HCT116 (cell line): ENCODE results near the gene DOCK1. TPM values are rescaled to one million over a fixed set of nuclear protein-coding genes. Genes with fewer than 3 reads are reported as not detected.

Experiments used
- ATAC-seq: fragments of 200-7000 bp; cut with Tn5 transposase; 2 replicates; pipeline ENCODE4 v1.9.1; 2020; ENCODE audit warnings: mild to moderate bottlenecking, moderate library complexity
- BruUV-seq: library from RNA; stranded (reverse); fragments of 400-500 nt; replicated peaks from 2 replicates; lab custom pipeline; 2021; lab: Mats Ljungman, UMichigan
- CTCF ChIA-PET: fragments of 300-600 bp; sonication (Branson Sonifier 250); formaldehyde crosslinking; loops from one replicate; lab custom pipeline; 2021; ENCODE audit warnings: antibody characterized with exemption; lab: Charles Lee
- POLR2A ChIA-PET: fragments of 300-600, 350-600 bp; sonication (Branson Sonifier 250); formaldehyde crosslinking; loops from one replicate; lab custom pipeline; 2021; ENCODE audit warnings: antibody characterized with exemption; lab: Charles Lee
- RAD21 ChIA-PET, 2 experiments: fragments of 300-600 bp; sonication (Branson Sonifier 250); formaldehyde crosslinking; loops; one replicate each; lab custom pipeline; 2023; ENCODE audit warnings: low total read pairs in 2 of 2; ENCODE audit not compliant: uncharacterized antibody in 2 of 2, unreplicated experiment in 2 of 2, low non-redundant PET in 1 of 2; lab: Charles Lee
- DNase-seq: peaks from one replicate; pipeline ENCODE4 v3.0.0-alpha.2; 2010; ENCODE audit warnings: low read depth, low spot score
- H2AFZ ChIP-seq: fragments of 200-600 bp; shearing (Covaris generic), sonication (generic); 2 replicates; pipeline ENCODE4 v1.6.1; 2017; ENCODE audit warnings: low read depth, mixed run types, mixed read lengths, antibody characterized with exemption, low read length; ENCODE audit not compliant: poor library complexity, severe bottlenecking
- H3K27ac ChIP-seq: 2 replicates; pipeline ENCODE4 v1.5.1; 2012; ENCODE audit warnings: low read depth, low read length
- H3K27me3 ChIP-seq: fragments of 200-600 bp; sonication (generic); 2 replicates; pipeline ENCODE4 v1.6.1; 2016; ENCODE audit warnings: mixed run types, low read length, mixed read lengths; ENCODE audit not compliant: insufficient read depth
- H3K36me3 ChIP-seq, 2 experiments: fragments of 200-500 bp in 1 of 2; fragments of 200-600 bp in 1 of 2; sonication (Bioruptor generic) in 1 of 2; sonication (generic) in 1 of 2; 2 replicates each; pipeline versions ENCODE4 v1.5.1 to v1.6.1; 2014 to 2016; ENCODE audit warnings: low read length in 2 of 2, inconsistent platforms in 1 of 2, mixed read lengths in 1 of 2, mixed run types in 1 of 2; ENCODE audit not compliant: insufficient read depth in 2 of 2, control insufficient read depth in 1 of 2
- H3K4me1 ChIP-seq, 2 experiments: fragments of 200-600 bp in 1 of 2; sonication (generic) in 1 of 2; 2 replicates each; pipeline versions ENCODE4 v1.5.1 to v1.6.1; 2012 to 2017; ENCODE audit warnings: low read length in 2 of 2, inconsistent platforms in 1 of 2, mild to moderate bottlenecking in 1 of 2, mixed read lengths in 1 of 2, mixed run types in 1 of 2, moderate library complexity in 1 of 2; ENCODE audit not compliant: insufficient read depth in 2 of 2, control insufficient read depth in 1 of 2
- H3K4me2 ChIP-seq: fragments of 200-600 bp; sonication (generic); 2 replicates; pipeline ENCODE4 v1.6.1; 2017; ENCODE audit warnings: mixed run types, low read length, mixed read lengths
- H3K4me3 ChIP-seq, 2 experiments: fragments of 200-600 bp in 1 of 2; sonication (generic) in 1 of 2; replicated peaks in 1 of 2; 2 replicates each; pipeline ENCODE4 v1.5.1; 2011 to 2016; ENCODE audit warnings: low read length in 2 of 2, control low read depth in 1 of 2, low read depth in 1 of 2, mild to moderate bottlenecking in 1 of 2, mixed read lengths in 1 of 2, mixed run types in 1 of 2
- H3K79me2 ChIP-seq: fragments of 200-600 bp; sonication (generic); 2 replicates; pipeline ENCODE4 v1.6.1; 2017; ENCODE audit warnings: mild to moderate bottlenecking, mixed run types, low read length, moderate library complexity, mixed read lengths; ENCODE audit not compliant: insufficient read depth
- H3K9ac ChIP-seq: fragments of 200-600 bp; sonication (generic); 2 replicates; pipeline ENCODE4 v1.6.1; 2016; ENCODE audit warnings: low read length, mixed read lengths
- H3K9me2 ChIP-seq: fragments of 200-600 bp; sonication (generic), shearing (Covaris generic); 2 replicates; pipeline ENCODE4 v1.6.1; 2017; ENCODE audit warnings: mixed run types, mild to moderate bottlenecking, moderate library complexity; ENCODE audit not compliant: insufficient read depth
- H3K9me3 ChIP-seq, 2 experiments: fragments of 200-500 bp in 1 of 2; fragments of 200-600 bp in 1 of 2; sonication (Bioruptor generic) in 1 of 2; sonication (generic) in 1 of 2; 2 replicates each; pipeline ENCODE4 v1.6.1; 2014 to 2017; ENCODE audit warnings: low read length in 2 of 2, mixed read lengths in 2 of 2, inconsistent platforms in 1 of 2, low read depth in 1 of 2, mild to moderate bottlenecking in 1 of 2, mixed run types in 1 of 2, moderate library complexity in 1 of 2; ENCODE audit not compliant: control insufficient read depth in 1 of 2, insufficient read depth in 1 of 2
- H4K20me1 ChIP-seq: fragments of 200-600 bp; sonication (generic), shearing (Covaris generic); 2 replicates; pipeline ENCODE4 v1.6.1; 2017; ENCODE audit warnings: mixed run types, mild to moderate bottlenecking, moderate library complexity; ENCODE audit not compliant: insufficient read depth
- CEBPB ChIP-seq: IDR thresholded peaks from 2 replicates; pipeline ENCODE4 v1.6.1; 2012; ENCODE audit warnings: low read depth
- EGR1 ChIP-seq: IDR thresholded peaks from 2 replicates; pipeline ENCODE4 v1.6.1; 2012; ENCODE audit warnings: low read depth
- ELF1 ChIP-seq: IDR thresholded peaks from 2 replicates; pipeline ENCODE4 v1.6.1; 2012; ENCODE audit warnings: low read depth, borderline replicate concordance
- POLR2A ChIP-seq: IDR thresholded peaks from 2 replicates; pipeline ENCODE4 v1.7.0; 2011; ENCODE audit warnings: borderline replicate concordance; ENCODE audit not compliant: insufficient read depth, insufficient read length; ENCODE audit errors: extremely low read depth
- POLR2AphosphoS5 ChIP-seq: IDR thresholded peaks from 2 replicates; pipeline ENCODE4 v1.6.1; 2011; ENCODE audit warnings: mild to moderate bottlenecking, low read depth, low read length, moderate library complexity
- RAD21 ChIP-seq: IDR thresholded peaks from 2 replicates; pipeline ENCODE4 v1.6.1; 2012; ENCODE audit warnings: low read depth, mild to moderate bottlenecking
- SIN3A ChIP-seq: IDR thresholded peaks from 2 replicates; pipeline ENCODE4 v1.6.1; 2012; ENCODE audit warnings: low read depth
- SP1 ChIP-seq: IDR thresholded peaks from 2 replicates; pipeline ENCODE4 v1.6.1; 2012; ENCODE audit warnings: low read depth
- SRF ChIP-seq: IDR thresholded peaks from 2 replicates; pipeline ENCODE4 v1.6.1; 2012; ENCODE audit warnings: low read depth
- YY1 ChIP-seq: IDR thresholded peaks from 2 replicates; pipeline ENCODE4 v1.6.1; 2011; ENCODE audit warnings: low read length, low read depth, moderate library complexity, mild to moderate bottlenecking; ENCODE audit not compliant: insufficient replicate concordance; ENCODE audit errors: extremely low read depth
- ZFX ChIP-seq: fragments of 450-650 bp; IDR thresholded peaks from 2 replicates; pipeline ENCODE4 v1.6.1; 2017
- intact Hi-C: fragments of 100-400 bp; cut with micrococcal nuclease; formaldehyde crosslinking; loops from 2 replicates; pipeline ENCODE4 v1.10.0; 2022
- total RNA-seq: library from RNA; stranded (reverse); gene quantifications from one replicate; pipeline ENCODE4 v1.2.1, GENCODE V29; 2021; ENCODE audit not compliant: unreplicated experiment
- TF ChIP-seq, protein P1 (sequence below): IDR thresholded peaks from 2 replicates; pipeline ENCODE4 v1.6.1; 2012
- TF ChIP-seq, protein P2 (sequence below), 3 experiments: fragments of 200-600 bp in 1 of 3; sonication (generic) in 1 of 3; IDR thresholded peaks in 2 of 3; conservative IDR thresholded peaks in 1 of 3; 2 replicates each; pipeline ENCODE4 v1.5.1; 2012 to 2017; ENCODE audit warnings: low read depth in 2 of 3, low read length in 2 of 3, antibody characterized with exemption in 1 of 3, borderline replicate concordance in 1 of 3, control low read depth in 1 of 3, mild to moderate bottlenecking in 1 of 3, mixed read lengths in 1 of 3, mixed run types in 1 of 3, moderate library complexity in 1 of 3; ENCODE audit not compliant: insufficient read depth in 1 of 3
- TF ChIP-seq, protein P3 (sequence below): IDR thresholded peaks from 2 replicates; pipeline ENCODE4 v1.6.1; 2012
- TF ChIP-seq, protein P4 (sequence below): IDR thresholded peaks from 2 replicates; pipeline ENCODE4 v1.6.1; 2012; ENCODE audit warnings: low read depth

The DOCK1 gene
- total RNA-seq, 1 experiment from 2014 or later = 46.5 TPM

DNA sequence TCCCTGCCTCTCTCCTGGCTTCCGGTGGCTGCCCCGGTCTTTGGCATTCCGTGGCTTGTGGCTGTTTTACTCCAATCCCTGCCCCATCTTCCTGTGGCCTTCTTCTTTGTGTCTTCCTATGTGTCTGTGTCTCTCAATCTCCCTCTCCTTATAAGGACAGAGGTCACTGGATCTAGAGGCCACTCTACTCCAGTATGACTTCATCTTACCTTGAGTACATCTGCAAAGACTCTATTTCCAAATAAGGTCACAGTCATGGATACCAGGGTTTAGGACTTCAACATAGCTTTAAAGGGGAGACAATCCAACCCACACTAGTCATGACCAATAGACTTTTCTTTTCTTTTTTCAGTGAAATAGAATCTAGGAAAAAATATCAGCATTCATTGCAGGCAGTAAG, 444.5 kb downstream of the DOCK1 start:
- intact Hi-C loops = loop anchor here (5.0 kb wide), 1 partner anchor 228 kb away; no protein-coding TSS in a partner anchor
- no peak for ATAC-seq
- POLR2A ChIA-PET = no interaction called here

DNA sequence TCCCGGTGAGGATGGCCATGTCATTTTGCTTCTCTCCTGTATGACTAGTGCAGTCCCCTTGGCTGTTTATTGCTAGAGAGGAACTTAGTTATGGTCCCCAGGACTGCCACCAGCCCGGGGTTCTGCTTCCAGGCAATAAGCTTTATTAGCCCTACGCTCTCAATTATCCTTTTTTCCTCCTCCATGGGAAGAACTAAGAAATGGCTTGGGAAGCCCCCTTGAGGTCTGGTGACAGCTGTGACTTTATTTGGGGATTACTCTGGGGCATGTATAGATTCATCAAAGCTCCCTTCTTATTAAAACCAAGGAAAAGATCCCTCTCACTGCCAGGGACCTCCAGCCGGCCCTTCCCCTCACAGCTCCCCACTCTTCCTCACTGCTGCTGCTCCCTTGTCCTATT, 446.3 kb downstream of the DOCK1 start:
- intact Hi-C loops = loop anchor here (5.0 kb wide), 1 partner anchor 226 kb away; no protein-coding TSS in a partner anchor
- ATAC-seq = no peak
- no peaks in the 10 kb centered on the region for H4K20me1 ChIP-seq

More for the DNA sequence above, 444.5 kb downstream of the DOCK1 start:
- Histone ChIP-seq H3K4me1 (no peaks in the 10 kb centered on the region), H3K9ac (no peak overlapping the region), H3K36me3 (no peaks in the 10 kb centered on the region), H3K4me3 (no peak overlapping the region), H3K79me2 (no peaks in the 10 kb centered on the region), H3K27ac (no peak overlapping the region), H3K27me3 (no peaks in the 10 kb centered on the region), H4K20me1 (no peaks in the 10 kb centered on the region), H2AFZ (no peak overlapping the region), H3K4me2 (no peak overlapping the region), H3K9me2 (no peaks in the 10 kb centered on the region), H3K9me3 (no peaks in the 10 kb centered on the region)
- TF ChIP-seq ELF1 = no peak
- TF ChIP-seq, protein P1, sequence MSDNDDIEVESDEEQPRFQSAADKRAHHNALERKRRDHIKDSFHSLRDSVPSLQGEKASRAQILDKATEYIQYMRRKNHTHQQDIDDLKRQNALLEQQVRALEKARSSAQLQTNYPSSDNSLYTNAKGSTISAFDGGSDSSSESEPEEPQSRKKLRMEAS = no peak
- no peak for DNase-seq
- ChIA-PET RAD21 (no interaction called here), CTCF (no interaction called here)
- no TSS peak for BruUV-seq

More for the DNA sequence above, 446.3 kb downstream of the DOCK1 start:
- TF ChIP-seq SP1 = no peak
- no peak for TF ChIP-seq SRF
- TF ChIP-seq POLR2A = no peak
- TF ChIP-seq EGR1 = no peak
- TF ChIP-seq, protein P2, sequence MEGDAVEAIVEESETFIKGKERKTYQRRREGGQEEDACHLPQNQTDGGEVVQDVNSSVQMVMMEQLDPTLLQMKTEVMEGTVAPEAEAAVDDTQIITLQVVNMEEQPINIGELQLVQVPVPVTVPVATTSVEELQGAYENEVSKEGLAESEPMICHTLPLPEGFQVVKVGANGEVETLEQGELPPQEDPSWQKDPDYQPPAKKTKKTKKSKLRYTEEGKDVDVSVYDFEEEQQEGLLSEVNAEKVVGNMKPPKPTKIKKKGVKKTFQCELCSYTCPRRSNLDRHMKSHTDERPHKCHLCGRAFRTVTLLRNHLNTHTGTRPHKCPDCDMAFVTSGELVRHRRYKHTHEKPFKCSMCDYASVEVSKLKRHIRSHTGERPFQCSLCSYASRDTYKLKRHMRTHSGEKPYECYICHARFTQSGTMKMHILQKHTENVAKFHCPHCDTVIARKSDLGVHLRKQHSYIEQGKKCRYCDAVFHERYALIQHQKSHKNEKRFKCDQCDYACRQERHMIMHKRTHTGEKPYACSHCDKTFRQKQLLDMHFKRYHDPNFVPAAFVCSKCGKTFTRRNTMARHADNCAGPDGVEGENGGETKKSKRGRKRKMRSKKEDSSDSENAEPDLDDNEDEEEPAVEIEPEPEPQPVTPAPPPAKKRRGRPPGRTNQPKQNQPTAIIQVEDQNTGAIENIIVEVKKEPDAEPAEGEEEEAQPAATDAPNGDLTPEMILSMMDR (IDR thresholded peaks at IDR 0.05 in 2 of 3, conservative IDR thresholded peaks at IDR 0.05 in 1 of 3; ENCODE audit: borderline replicate concordance in 1 of 3, insufficient read depth in 1 of 3, low read depth in 2 of 3, low read length in 2 of 3) = no peak
- TF ChIP-seq YY1 = no peak
- TF ChIP-seq, protein P3, sequence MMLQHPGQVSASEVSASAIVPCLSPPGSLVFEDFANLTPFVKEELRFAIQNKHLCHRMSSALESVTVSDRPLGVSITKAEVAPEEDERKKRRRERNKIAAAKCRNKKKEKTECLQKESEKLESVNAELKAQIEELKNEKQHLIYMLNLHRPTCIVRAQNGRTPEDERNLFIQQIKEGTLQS = no peak
- TF ChIP-seq ZFX = no peak
- TF ChIP-seq, protein P4, sequence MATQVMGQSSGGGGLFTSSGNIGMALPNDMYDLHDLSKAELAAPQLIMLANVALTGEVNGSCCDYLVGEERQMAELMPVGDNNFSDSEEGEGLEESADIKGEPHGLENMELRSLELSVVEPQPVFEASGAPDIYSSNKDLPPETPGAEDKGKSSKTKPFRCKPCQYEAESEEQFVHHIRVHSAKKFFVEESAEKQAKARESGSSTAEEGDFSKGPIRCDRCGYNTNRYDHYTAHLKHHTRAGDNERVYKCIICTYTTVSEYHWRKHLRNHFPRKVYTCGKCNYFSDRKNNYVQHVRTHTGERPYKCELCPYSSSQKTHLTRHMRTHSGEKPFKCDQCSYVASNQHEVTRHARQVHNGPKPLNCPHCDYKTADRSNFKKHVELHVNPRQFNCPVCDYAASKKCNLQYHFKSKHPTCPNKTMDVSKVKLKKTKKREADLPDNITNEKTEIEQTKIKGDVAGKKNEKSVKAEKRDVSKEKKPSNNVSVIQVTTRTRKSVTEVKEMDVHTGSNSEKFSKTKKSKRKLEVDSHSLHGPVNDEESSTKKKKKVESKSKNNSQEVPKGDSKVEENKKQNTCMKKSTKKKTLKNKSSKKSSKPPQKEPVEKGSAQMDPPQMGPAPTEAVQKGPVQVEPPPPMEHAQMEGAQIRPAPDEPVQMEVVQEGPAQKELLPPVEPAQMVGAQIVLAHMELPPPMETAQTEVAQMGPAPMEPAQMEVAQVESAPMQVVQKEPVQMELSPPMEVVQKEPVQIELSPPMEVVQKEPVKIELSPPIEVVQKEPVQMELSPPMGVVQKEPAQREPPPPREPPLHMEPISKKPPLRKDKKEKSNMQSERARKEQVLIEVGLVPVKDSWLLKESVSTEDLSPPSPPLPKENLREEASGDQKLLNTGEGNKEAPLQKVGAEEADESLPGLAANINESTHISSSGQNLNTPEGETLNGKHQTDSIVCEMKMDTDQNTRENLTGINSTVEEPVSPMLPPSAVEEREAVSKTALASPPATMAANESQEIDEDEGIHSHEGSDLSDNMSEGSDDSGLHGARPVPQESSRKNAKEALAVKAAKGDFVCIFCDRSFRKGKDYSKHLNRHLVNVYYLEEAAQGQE = no peak
- no peak for TF ChIP-seq CEBPB
- TF ChIP-seq POLR2AphosphoS5 = no peak
- no peak for TF ChIP-seq SIN3A
- TF ChIP-seq, protein P1 = no peak
- TF ChIP-seq RAD21 = no peak
- Histone ChIP-seq H3K9me2 (no peaks in the 10 kb centered on the region), H3K27ac (no peak overlapping the region), H3K79me2 (no peaks in the 10 kb centered on the region), H3K36me3 (no peaks in the 10 kb centered on the region), H3K4me2 (no peak overlapping the region), H3K9me3 (no peaks in the 10 kb centered on the region), H3K4me1 (no peaks in the 10 kb centered on the region), H3K4me3 (no peak overlapping the region), H3K27me3 (no peaks in the 10 kb centered on the region), H2AFZ (no peak overlapping the region), H3K9ac (no peak overlapping the region)
- no peak for DNase-seq
- ChIA-PET CTCF (no interaction called here), POLR2A (no interaction called here), RAD21 (interaction anchor here in 1 of 2 experiments (0.6 kb wide), 1 partner anchor 50 kb away, joined by 3 read pairs; no protein-coding TSS in a partner anchor)
- no TSS peak for BruUV-seq
